GM12892 (cell line): Measurements from ENCODE around the gene PODXL.

Experiments
- POLR2A ChIP-seq: IDR thresholded peaks from 2 replicates; pipeline ENCODE4 v1.6.1; 2011; ENCODE audit warnings: low read depth, low read length, control low read depth
- POLR2AphosphoS5 ChIP-seq: IDR thresholded peaks from 2 replicates; pipeline ENCODE4 v1.6.1; 2011; ENCODE audit warnings: low read depth, low read length, control low read depth
- TAF1 ChIP-seq: IDR thresholded peaks from 2 replicates; pipeline ENCODE4 v1.6.1; 2011; ENCODE audit warnings: low read depth, mild to moderate bottlenecking, control low read depth, low read length, borderline replicate concordance

DNA sequence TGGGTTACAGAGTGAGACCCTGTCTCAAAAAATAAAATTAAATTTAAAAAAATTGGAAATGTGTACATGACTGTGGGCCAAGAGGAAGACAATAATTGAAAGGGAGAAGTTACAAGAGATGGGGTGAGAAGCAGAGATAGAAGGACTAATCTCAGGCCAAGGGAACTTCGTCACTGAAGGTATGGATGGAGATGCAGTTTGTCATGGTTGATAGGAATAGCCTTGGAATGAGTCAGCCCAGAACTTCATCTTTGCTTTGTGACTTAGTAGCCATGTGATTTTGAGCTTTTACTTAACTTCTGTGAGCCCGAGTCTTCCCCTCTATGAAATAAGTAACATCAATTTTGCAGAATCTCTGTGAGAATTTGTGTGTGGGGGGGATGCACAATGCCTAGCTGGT, 6.5 kb upstream of the PODXL start:
- TF ChIP-seq POLR2AphosphoS5 (no peak), POLR2A (no peak), TAF1 (no peak)
